ENCODE results near the gene AUP1.

AUP1 gene

GRCh38 chr2:74532222-74532621 is 2.7 kb upstream of the AUP1 start:
- Histone ChIP-seq H4K20me1 (ENCODE audit: insufficient read depth) (no peaks in the 10 kb centered on the region), H2AFZ (ENCODE audit: low read depth) (no peak overlapping the region), H3K36me3 (ENCODE audit: insufficient read depth) (no peaks in the 10 kb centered on the region; the same call in 1 of the 2 replicates), H3K4me2 (no peak overlapping the region), H3K9ac (no peak overlapping the region), H3K27ac (no peak overlapping the region), H3K79me2 (ENCODE audit: insufficient read depth, low read depth) (peaks cover 30% of the 10 kb centered on the region), H3K4me1 (ENCODE audit: low read depth, poor library complexity, severe bottlenecking) (peaks cover 22% of the 10 kb centered on the region), H3K4me3 (IDR thresholded peaks at IDR 0.05; ENCODE audit: insufficient read depth, low read depth, low read length) (no peak overlapping the region), H3K27me3 (ENCODE audit: insufficient read depth, low read depth) (no peaks in the 10 kb centered on the region)
- TF ChIP-seq CTCF (conservative IDR thresholded peaks at IDR 0.05; ENCODE audit: low read depth, low read length): peak; percentile 51; the same call in 1 of the 2 replicates

DNA sequence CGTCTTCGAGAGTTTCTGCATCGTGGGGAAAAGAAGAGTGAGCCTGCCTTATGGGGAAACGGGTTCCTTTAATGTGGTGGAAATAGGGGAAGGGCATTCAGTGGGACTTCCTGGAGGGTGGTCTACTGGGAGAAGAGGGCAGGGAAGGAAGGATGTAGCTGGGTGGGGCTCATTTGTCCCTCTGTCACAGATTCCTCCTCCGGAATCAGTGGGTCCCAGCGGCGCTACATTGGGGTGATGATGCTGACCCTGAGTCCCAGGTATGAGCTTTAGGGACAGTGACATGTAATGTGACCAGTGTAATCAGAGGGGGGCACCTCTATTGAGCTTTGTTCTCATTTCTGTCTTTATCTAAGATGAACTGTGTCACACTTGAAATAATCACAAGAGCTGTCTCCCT is 2.2 kb upstream of the AUP1 start:
- Histone ChIP-seq H3K27me3 (ENCODE audit: insufficient read depth, low read depth) (no peaks in the 10 kb centered on the region), H3K36me3 (ENCODE audit: insufficient read depth) (peaks cover 2% of the 10 kb centered on the region; the same call in 1 of the 2 replicates), H3K4me3 (IDR thresholded peaks at IDR 0.05; ENCODE audit: insufficient read depth, low read depth, low read length) (no peak overlapping the region), H3K79me2 (ENCODE audit: insufficient read depth, low read depth) (peaks cover 30% of the 10 kb centered on the region), H4K20me1 (ENCODE audit: insufficient read depth) (no peaks in the 10 kb centered on the region), H3K4me1 (ENCODE audit: low read depth, poor library complexity, severe bottlenecking) (peaks cover 22% of the 10 kb centered on the region), H3K4me2 (peak overlapping the region; percentile 90; the same call in 1 of the 2 replicates), H2AFZ (ENCODE audit: low read depth) (no peak overlapping the region), H3K27ac (no peak overlapping the region), H3K9ac (no peak overlapping the region)
- no peak for TF ChIP-seq CTCF (conservative IDR thresholded peaks at IDR 0.05; ENCODE audit: low read depth, low read length)

DNA sequence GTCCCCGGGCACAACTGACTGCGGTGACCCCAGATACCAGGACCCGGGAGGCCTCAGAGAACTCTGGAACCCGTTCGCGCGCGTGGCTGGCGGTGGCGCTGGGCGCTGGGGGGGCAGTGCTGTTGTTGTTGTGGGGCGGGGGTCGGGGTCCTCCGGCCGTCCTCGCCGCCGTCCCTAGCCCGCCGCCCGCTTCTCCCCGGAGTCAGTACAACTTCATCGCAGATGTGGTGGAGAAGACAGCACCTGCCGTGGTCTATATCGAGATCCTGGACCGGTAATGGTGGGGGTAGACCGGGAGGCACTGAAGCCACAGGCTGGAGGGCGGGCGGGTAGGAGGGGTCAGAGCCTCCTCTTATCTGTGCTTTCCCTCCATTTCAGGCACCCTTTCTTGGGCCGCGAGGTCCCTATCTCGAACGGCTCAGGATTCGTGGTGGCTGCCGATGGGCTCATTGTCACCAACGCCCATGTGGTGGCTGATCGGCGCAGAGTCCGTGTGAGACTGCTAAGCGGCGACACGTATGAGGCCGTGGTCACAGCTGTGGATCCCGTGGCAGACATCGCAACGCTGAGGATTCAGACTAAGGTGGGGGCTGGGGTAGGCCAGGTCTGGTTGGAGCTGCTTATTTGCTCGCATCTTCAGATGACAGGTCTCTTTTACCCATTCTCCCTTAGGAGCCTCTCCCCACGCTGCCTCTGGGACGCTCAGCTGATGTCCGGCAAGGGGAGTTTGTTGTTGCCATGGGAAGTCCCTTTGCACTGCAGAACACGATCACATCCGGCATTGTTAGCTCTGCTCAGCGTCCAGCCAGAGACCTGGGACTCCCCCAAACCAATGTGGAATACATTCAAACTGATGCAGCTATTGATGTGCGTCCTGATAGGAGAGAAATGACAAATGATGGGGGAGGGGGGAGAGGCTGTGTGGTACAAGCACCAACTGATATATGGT is 1.0 kb upstream of the AUP1 start:
- Histone ChIP-seq H4K20me1 (ENCODE audit: insufficient read depth) (no peaks in the 10 kb centered on the region), H3K27me3 (ENCODE audit: insufficient read depth, low read depth) (no peaks in the 10 kb centered on the region), H3K36me3 (ENCODE audit: insufficient read depth) (peaks cover 4% of the 10 kb centered on the region; the same call in 1 of the 2 replicates), H2AFZ (ENCODE audit: low read depth) (peak overlapping the region; percentile 65), H3K9ac (peak overlapping the region; percentile 91), H3K4me3 (IDR thresholded peaks at IDR 0.05; ENCODE audit: insufficient read depth, low read depth, low read length) (peak overlapping the region; percentile 72), H3K27ac (peak overlapping the region; percentile 71), H3K4me2 (peak overlapping the region; percentile 90), H3K79me2 (ENCODE audit: insufficient read depth, low read depth) (peaks cover 30% of the 10 kb centered on the region), H3K4me1 (ENCODE audit: low read depth, poor library complexity, severe bottlenecking) (peaks cover 22% of the 10 kb centered on the region)
- no peak for TF ChIP-seq CTCF (conservative IDR thresholded peaks at IDR 0.05; ENCODE audit: low read depth, low read length)

DNA sequence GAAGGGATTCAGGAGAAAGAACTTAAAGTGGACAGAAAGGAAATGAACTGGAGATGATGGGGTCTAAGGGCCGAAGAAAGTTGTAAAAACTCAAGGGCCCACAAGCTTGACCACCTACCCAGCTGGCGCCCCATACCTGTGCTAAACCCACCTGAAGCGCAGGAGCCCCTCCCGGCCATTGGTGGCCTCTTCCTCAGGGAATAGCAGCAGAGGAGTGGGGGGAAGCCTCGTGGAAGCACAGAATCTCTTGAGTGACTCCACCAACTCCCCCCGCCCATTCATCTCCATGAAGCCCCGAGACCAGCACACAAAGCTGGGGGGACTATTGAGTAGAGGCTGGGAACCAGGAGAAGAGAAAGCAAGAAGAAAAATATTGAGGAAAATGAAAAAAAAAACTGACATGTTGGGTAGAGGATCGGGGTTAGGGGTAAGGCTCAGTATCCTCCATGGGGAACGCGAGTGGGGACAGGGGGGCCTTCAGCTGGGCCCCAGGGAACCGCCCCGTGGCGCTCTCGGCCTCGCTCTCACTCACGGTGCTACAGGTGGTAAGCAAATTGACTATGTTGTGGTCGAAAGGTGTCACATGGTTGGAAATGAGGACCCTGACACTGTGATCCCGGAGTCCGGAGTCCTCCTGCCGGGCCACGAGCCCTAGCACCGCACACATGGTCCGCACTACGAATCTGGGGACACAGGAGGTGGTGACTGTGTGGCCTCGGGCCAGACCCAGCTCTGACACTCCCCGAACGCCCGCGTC is 728 bp downstream of the AUP1 start:
- Histone ChIP-seq H3K4me3 (IDR thresholded peaks at IDR 0.05; ENCODE audit: insufficient read depth, low read depth, low read length) (no peak overlapping the region), H3K27me3 (ENCODE audit: insufficient read depth, low read depth) (no peaks in the 10 kb centered on the region), H3K79me2 (ENCODE audit: insufficient read depth, low read depth) (peaks cover 30% of the 10 kb centered on the region), H3K27ac (peak overlapping the region; percentile 71), H3K36me3 (ENCODE audit: insufficient read depth) (peaks cover 4% of the 10 kb centered on the region; the same call in 1 of the 2 replicates), H2AFZ (ENCODE audit: low read depth) (peak overlapping the region; percentile 72), H3K4me1 (ENCODE audit: low read depth, poor library complexity, severe bottlenecking) (peaks cover 22% of the 10 kb centered on the region), H3K9ac (peak overlapping the region; percentile 91), H3K4me2 (peak overlapping the region; percentile 100), H4K20me1 (ENCODE audit: insufficient read depth) (no peaks in the 10 kb centered on the region)
- no peak for TF ChIP-seq CTCF (conservative IDR thresholded peaks at IDR 0.05; ENCODE audit: low read depth, low read length)
